PC-9 (cell line): ENCODE results near the gene GID4. TPM values are rescaled to one million over a fixed set of nuclear protein-coding genes. Genes with fewer than 3 reads are reported as not detected.

Experiments used
- BruUV-seq: library from RNA; stranded (reverse); fragments of 400-500 nt; replicated peaks from 2 replicates; lab custom pipeline; 2021; lab: Mats Ljungman, UMichigan
- CTCF ChIA-PET: fragments of 300-600 bp; sonication (Branson Sonifier 250); formaldehyde crosslinking; loops from one replicate; lab custom pipeline; 2022; ENCODE audit warnings: antibody characterized with exemption; lab: Charles Lee
- POLR2A ChIA-PET: fragments of 300-600 bp; sonication (Branson Sonifier 250); formaldehyde crosslinking; loops from one replicate; lab custom pipeline; 2022; ENCODE audit warnings: antibody characterized with exemption; ENCODE audit not compliant: unreplicated experiment; lab: Charles Lee
- DNase-seq, 2 experiments: peaks; one replicate each; pipeline versions ENCODE4 v3.0.0 to v3.0.0-alpha.2; 2015 to 2022; ENCODE audit warnings: mixed read lengths in 1 of 2
- H2AFZ ChIP-seq: fragments of 200-600 bp; sonication (generic); 2 replicates; pipeline ENCODE4 v1.8.1; 2017; ENCODE audit warnings: antibody characterized with exemption
- H3F3A ChIP-seq: fragments of 200-600 bp; sonication (generic); 2 replicates; pipeline ENCODE4 v1.8.1; 2017; ENCODE audit warnings: antibody characterized with exemption, mild to moderate bottlenecking, low read depth; ENCODE audit not compliant: insufficient read depth
- H3K27ac ChIP-seq: fragments of 200-600 bp; sonication (generic); 2 replicates; pipeline ENCODE4 v1.6.1; 2016; ENCODE audit warnings: mixed run types
- H3K27me3 ChIP-seq: fragments of 200-600 bp; sonication (generic); 2 replicates; pipeline ENCODE4 v1.6.1; 2016; ENCODE audit warnings: low read depth, mixed run types; ENCODE audit not compliant: insufficient read depth
- H3K36me3 ChIP-seq: fragments of 200-600 bp; sonication (generic); 2 replicates; pipeline ENCODE4 v1.6.1; 2016; ENCODE audit warnings: low read depth, mixed run types
- H3K4me1 ChIP-seq: fragments of 200-600 bp; sonication (generic); replicated peaks from 2 replicates; pipeline ENCODE4 v1.6.1; 2016; ENCODE audit warnings: mixed run types; ENCODE audit not compliant: insufficient read depth
- H3K4me2 ChIP-seq: fragments of 200-600 bp; sonication (generic); 2 replicates; pipeline ENCODE4 v1.6.1; 2017; ENCODE audit warnings: mixed run types
- H3K4me3 ChIP-seq: fragments of 200-600 bp; sonication (generic); 2 replicates; pipeline ENCODE4 v1.6.1; 2016; ENCODE audit warnings: mixed run types
- H3K79me2 ChIP-seq: fragments of 200-600 bp; sonication (generic); 2 replicates; pipeline ENCODE4 v1.6.1; 2017; ENCODE audit warnings: low read depth, mixed run types
- H3K9me2 ChIP-seq: fragments of 200-600 bp; sonication (generic); 2 replicates; pipeline ENCODE4 v1.8.1; 2017; ENCODE audit warnings: mild to moderate bottlenecking; ENCODE audit not compliant: insufficient read depth
- H3K9me3 ChIP-seq: fragments of 200-600 bp; sonication (generic); 2 replicates; pipeline ENCODE4 v1.8.1; 2016; ENCODE audit warnings: low read depth; ENCODE audit not compliant: insufficient read depth
- H4K20me1 ChIP-seq: fragments of 200-600 bp; sonication (generic); 2 replicates; pipeline ENCODE4 v1.8.1; 2017; ENCODE audit not compliant: insufficient read depth
- EZH2 ChIP-seq: fragments of 200-600 bp; sonication (generic); IDR thresholded peaks from 2 replicates; pipeline ENCODE4 v1.8.0; 2017; ENCODE audit warnings: antibody characterized with exemption, low read depth
- intact Hi-C: fragments of 100-400 bp; cut with micrococcal nuclease; formaldehyde crosslinking; loops from one replicate; pipeline ENCODE4 v1.10.0; 2022; ENCODE audit not compliant: unreplicated experiment
- total RNA-seq: library from RNA; stranded (reverse); gene quantifications from 2 replicates; pipeline ENCODE4 v1.2.3, GENCODE V29; 2021
- TF ChIP-seq, protein P1 (sequence below): fragments of 200-600 bp; sonication (generic); conservative IDR thresholded peaks from 2 replicates; pipeline ENCODE4 v1.6.1; 2017; ENCODE audit warnings: mixed run types, antibody characterized with exemption, mild to moderate bottlenecking, moderate library complexity

GID4 gene
- total RNA-seq, 1 experiment from 2014 or later = 19.0 TPM

DNA sequence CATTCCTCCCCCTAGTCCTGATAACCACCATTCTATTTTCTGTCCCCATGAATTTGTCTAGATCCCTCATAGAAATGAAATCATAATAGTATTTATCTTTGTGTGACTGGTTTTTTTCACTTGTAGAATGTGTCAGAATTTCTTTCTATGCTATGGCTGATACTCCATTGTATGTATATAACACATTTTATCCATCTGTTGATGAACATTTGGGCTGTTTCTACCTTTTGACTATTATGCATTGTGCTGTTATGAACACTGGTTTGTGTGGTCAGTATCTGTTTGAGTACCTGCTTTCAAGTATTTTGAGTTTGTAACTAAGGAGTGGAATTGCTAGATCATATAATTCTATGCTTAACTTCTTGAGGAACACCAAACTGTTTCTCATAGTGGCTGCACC lies 32.5 kb downstream of the GID4 start:
- no peaks in the 10 kb centered on the region for H4K20me1 ChIP-seq
- intact Hi-C loops = no loop called here
- POLR2A ChIA-PET = no interaction called here
- TF ChIP-seq EZH2 = no peak
- TF ChIP-seq, protein P1, sequence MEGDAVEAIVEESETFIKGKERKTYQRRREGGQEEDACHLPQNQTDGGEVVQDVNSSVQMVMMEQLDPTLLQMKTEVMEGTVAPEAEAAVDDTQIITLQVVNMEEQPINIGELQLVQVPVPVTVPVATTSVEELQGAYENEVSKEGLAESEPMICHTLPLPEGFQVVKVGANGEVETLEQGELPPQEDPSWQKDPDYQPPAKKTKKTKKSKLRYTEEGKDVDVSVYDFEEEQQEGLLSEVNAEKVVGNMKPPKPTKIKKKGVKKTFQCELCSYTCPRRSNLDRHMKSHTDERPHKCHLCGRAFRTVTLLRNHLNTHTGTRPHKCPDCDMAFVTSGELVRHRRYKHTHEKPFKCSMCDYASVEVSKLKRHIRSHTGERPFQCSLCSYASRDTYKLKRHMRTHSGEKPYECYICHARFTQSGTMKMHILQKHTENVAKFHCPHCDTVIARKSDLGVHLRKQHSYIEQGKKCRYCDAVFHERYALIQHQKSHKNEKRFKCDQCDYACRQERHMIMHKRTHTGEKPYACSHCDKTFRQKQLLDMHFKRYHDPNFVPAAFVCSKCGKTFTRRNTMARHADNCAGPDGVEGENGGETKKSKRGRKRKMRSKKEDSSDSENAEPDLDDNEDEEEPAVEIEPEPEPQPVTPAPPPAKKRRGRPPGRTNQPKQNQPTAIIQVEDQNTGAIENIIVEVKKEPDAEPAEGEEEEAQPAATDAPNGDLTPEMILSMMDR = no peak
- CTCF ChIA-PET = no interaction called here
- no peaks in the 10 kb centered on the region for H3K9me3 ChIP-seq
- H3K79me2 ChIP-seq = no peaks in the 10 kb centered on the region
- no peak overlapping the region for H2AFZ ChIP-seq
- DNase-seq = no peak
- H3K9me2 ChIP-seq = no peaks in the 10 kb centered on the region
- peaks cover 11% of the 10 kb centered on the region for H3K4me1 ChIP-seq
- no peaks in the 10 kb centered on the region for H3K36me3 ChIP-seq
- no TSS peak for BruUV-seq
- H3K27me3 ChIP-seq = no peaks in the 10 kb centered on the region
- no peak overlapping the region for H3K27ac ChIP-seq
- H3F3A ChIP-seq = peaks cover 20% of the 10 kb centered on the region; the same call in 1 of the 2 replicates
- H3K4me3 ChIP-seq = no peak overlapping the region
- H3K4me2 ChIP-seq = no peak overlapping the region

GRCh38 chr17:18074566-18075272 lies 35.5 kb downstream of the GID4 start:
- no TSS peak for BruUV-seq
- POLR2A ChIA-PET = interaction anchor here (0.6 kb wide), 1 partner anchor 1010 kb away, joined by 8 read pairs; no protein-coding TSS in a partner anchor
- no peaks in the 10 kb centered on the region for H3K9me2 ChIP-seq

DNA sequence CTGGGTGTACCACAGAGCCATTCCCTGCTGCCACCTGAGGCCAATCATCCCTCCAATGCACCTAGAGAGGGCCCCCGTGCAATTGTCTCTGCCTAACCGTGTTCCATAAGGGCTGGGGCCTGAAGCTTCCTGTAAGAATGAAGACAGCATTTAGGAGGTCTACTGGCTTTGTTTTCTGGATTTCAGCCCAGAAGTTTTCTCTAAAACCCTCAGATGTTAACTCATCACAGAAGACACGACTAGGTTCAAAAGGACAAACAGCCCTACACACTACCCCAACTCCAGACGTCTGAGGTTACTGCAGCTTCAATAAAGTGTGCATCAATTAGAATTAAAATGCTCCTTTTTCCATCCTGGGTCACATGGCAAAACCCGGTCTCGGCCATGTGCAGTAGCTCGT lies 37.7 kb downstream of the GID4 start:
- DNase-seq = no peak
- Histone ChIP-seq H3F3A (peaks cover 4% of the 10 kb centered on the region; the same call in 1 of the 2 replicates), H4K20me1 (no peaks in the 10 kb centered on the region), H3K9me3 (no peaks in the 10 kb centered on the region), H3K27me3 (no peaks in the 10 kb centered on the region), H3K4me2 (no peak overlapping the region), H2AFZ (no peak overlapping the region), H3K27ac (no peak overlapping the region), H3K36me3 (no peaks in the 10 kb centered on the region), H3K4me1 (no peaks in the 10 kb centered on the region), H3K9me2 (no peaks in the 10 kb centered on the region), H3K79me2 (no peaks in the 10 kb centered on the region), H3K4me3 (no peak overlapping the region)
- TF ChIP-seq EZH2 = no peak
- TF ChIP-seq, protein P1 = no peak
- BruUV-seq = no TSS peak
- intact Hi-C loops = no loop called here
- CTCF ChIA-PET = no interaction called here
- POLR2A ChIA-PET = interaction anchor here (0.6 kb wide), 1 partner anchor 85 kb away, joined by 5 read pairs; no protein-coding TSS in a partner anchor

More at GRCh38 chr17:18074566-18075272, 35.5 kb downstream of the GID4 start:
- H3K79me2 ChIP-seq = no peaks in the 10 kb centered on the region
- CTCF ChIA-PET = interaction anchor here (0.5 to 0.6 kb wide), 2 partner anchors 52 to 445 kb away, joined by 3 to 9 read pairs; no protein-coding TSS in a partner anchor
- H3K9me3 ChIP-seq = no peaks in the 10 kb centered on the region
- H3K4me3 ChIP-seq = no peak overlapping the region
- DNase-seq = no peak
- no peaks in the 10 kb centered on the region for H3K27me3 ChIP-seq
- H3F3A ChIP-seq = peaks cover 11% of the 10 kb centered on the region; the same call in 1 of the 2 replicates
- intact Hi-C loops = no loop called here
- H4K20me1 ChIP-seq = no peaks in the 10 kb centered on the region
- H3K27ac ChIP-seq = no peak overlapping the region
- no peak overlapping the region for H3K4me2 ChIP-seq
- H2AFZ ChIP-seq = no peak overlapping the region
- H3K4me1 ChIP-seq = no peaks in the 10 kb centered on the region
- TF ChIP-seq EZH2 = no peak
- TF ChIP-seq, protein P1 = no peak
- no peaks in the 10 kb centered on the region for H3K36me3 ChIP-seq
